ENCODE results near the gene PLIN4.
A peak's percentile ranks its signal among the peaks of the same experiment; 100 is the strongest.

The PLIN4 gene

DNA sequence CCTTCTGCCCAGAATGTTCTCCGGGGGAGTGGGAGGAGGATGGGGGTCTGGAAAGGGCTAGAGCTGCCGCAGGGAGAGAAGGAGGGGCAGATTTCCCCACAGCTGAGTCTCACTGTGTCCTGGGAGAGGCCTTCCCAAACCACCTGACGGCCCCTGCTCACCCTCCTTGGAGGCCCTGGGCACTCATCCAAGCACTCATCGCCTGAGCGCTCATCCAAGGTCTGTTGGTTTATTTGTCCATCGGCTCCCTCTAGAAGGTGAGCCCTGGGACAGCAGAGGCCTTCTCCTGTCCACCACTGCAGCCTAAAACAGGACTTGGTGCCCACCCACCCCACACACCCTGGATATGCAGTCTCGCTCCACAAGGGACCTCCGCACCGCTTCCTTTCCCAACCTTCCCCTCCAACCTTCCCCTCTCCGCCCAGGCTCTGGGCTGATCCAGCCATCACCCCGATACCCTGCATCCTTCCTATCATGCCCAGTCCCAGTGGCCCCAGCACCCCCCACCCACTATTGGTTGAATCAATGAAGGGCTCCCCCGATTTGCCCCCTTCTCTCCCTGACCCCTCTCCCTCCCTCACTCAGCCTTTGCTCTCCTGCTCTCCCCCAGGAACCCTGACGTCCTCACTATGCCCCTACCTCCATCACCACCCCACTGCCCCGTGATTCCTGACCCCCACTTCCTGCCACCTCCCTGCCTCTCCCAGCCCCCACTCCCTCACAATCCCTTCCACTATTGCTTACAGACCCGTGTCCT lies 62.4 kb downstream of the PLIN4 start:
- peak overlapping the region; percentile 75 for H3K9ac ChIP-seq (ENCODE audit: low read depth, low read length, poor library complexity)
- H3K27me3 ChIP-seq (ENCODE audit: control insufficient read depth in 3 of 3, insufficient read depth in 3 of 3, low read depth in 1 of 3, low read length in 3 of 3) = no peaks in the 10 kb centered on the region
- no peak overlapping the region for H2BK15ac ChIP-seq (ENCODE audit: low read length)
- WGBS, 2 donors (ENCODE audit: extremely low coverage in 2 of 2, insufficient read length in 2 of 2, insufficient replicate concordance in 1 of 2) = no CpG with 5 or more reads among the region's 15 CpGs
- H3K4me1 ChIP-seq (ENCODE audit: control insufficient read depth in 2 of 2, insufficient read depth in 1 of 2, low read depth in 1 of 2, low read length in 2 of 2) = peaks cover 8 to 15% of the 10 kb centered on the region in 2 donors
- peaks cover 6 to 33% of the 10 kb centered on the region in 2 donors for H3K36me3 ChIP-seq (replicated peaks in 1 of 2; ENCODE audit: control insufficient read depth in 2 of 2, insufficient read depth in 2 of 2, low read length in 2 of 2)
- H4K91ac ChIP-seq (ENCODE audit: low read depth, low read length, poor library complexity) = no peak overlapping the region
- H2BK12ac ChIP-seq (ENCODE audit: low read length) = no peak overlapping the region
- DNase-seq (ENCODE audit: low spot score) = no peak
- H3K27ac ChIP-seq (replicated peaks; ENCODE audit: low read length) = no peak overlapping the region
- H2AFZ ChIP-seq (ENCODE audit: low read length) = no peak overlapping the region
- no peak overlapping the region for H2BK120ac ChIP-seq (ENCODE audit: low read depth, low read length)
- peak overlapping the region; percentile 26 for H2AK5ac ChIP-seq (ENCODE audit: low read depth, low read length)
- H3K18ac ChIP-seq (ENCODE audit: low read length) = no peak overlapping the region
- no peak overlapping the region for H4K8ac ChIP-seq (ENCODE audit: low read depth, low read length)
- no peak overlapping the region for H3K4ac ChIP-seq (ENCODE audit: low read length)
- peaks cover 1% of the 10 kb centered on the region for H3K79me1 ChIP-seq (ENCODE audit: low read depth, low read length)
- H3K4me3 ChIP-seq (ENCODE audit: low read length in 2 of 2) = peak overlapping the region in 1 of 2 donors; percentile 84
- peak overlapping the region; percentile 29 for H3K4me2 ChIP-seq (ENCODE audit: insufficient read depth, low read length, poor library complexity, severe bottlenecking)
- H3K14ac ChIP-seq (ENCODE audit: low read length) = no peak overlapping the region
- no peak overlapping the region for H3K23ac ChIP-seq (ENCODE audit: low read depth, low read length, poor library complexity)
- H3K9me3 ChIP-seq (replicated peaks in 1 of 2; ENCODE audit: control insufficient read depth in 2 of 2, insufficient read depth in 1 of 2, low read depth in 1 of 2, low read length in 2 of 2) = no peaks in the 10 kb centered on the region
- H2BK5ac ChIP-seq (ENCODE audit: low read length) = peak overlapping the region; percentile 82

DNA sequence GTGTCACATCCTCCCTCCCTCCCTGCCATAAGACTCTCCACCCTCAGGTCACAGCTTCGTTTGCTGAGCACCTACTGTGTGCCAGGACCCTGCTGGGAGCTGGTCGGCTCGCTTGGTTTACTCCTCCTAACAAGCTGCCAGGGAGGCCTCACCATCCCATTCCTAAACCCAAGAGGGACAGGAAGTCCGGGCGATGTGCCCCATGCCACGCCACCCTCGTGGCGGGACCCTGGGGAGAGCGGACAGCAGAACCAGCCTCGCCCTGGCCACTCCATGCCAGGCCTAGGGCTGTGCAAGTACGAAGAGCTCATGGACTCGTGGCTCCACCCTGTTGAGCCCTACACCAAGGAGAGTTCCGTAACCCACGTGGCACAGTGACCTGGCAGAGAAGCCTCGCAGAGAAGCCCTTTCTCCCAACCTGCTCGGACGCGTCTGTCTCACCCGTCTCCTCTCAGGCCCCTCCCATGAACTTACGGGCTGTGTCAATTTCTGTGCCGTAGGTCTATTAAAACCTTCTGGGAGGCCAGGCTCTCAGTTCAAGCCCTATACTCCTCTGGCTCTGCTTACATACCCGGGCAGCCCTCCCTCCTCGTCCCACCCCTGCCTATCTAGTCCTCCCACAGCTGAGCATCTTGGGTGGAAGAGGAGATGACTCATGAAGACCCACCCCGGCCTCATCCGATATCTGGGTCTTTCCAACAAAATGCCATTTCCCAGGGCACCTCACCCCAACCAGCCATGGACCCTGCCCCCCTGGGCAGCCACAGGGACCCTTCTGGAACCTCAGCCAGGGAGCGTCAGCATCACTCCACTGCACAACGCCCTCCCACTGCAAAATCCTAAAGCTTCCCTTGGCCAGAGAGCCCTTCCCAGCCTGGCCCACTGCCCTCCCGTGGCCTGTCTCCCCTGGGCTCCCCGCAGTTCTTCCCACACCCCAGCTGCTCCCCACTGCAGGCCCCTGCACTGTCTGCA lies 63.3 kb downstream of the PLIN4 start:
- no peak overlapping the region for H2BK15ac ChIP-seq (ENCODE audit: low read length)
- no peak overlapping the region for H2AFZ ChIP-seq (ENCODE audit: low read length)
- H3K4me1 ChIP-seq (ENCODE audit: control insufficient read depth in 2 of 2, insufficient read depth in 1 of 2, low read depth in 1 of 2, low read length in 2 of 2) = peaks cover 8 to 15% of the 10 kb centered on the region in 2 donors
- H3K14ac ChIP-seq (ENCODE audit: low read length) = no peak overlapping the region
- WGBS, 2 donors (ENCODE audit: extremely low coverage in 2 of 2, insufficient read length in 2 of 2, insufficient replicate concordance in 1 of 2) = no CpG with 5 or more reads among the region's 29 CpGs
- H4K8ac ChIP-seq (ENCODE audit: low read depth, low read length) = no peak overlapping the region
- no peak overlapping the region for H3K4ac ChIP-seq (ENCODE audit: low read length)
- no peak overlapping the region for H3K4me2 ChIP-seq (ENCODE audit: insufficient read depth, low read length, poor library complexity, severe bottlenecking)
- peaks cover 1% of the 10 kb centered on the region for H3K79me1 ChIP-seq (ENCODE audit: low read depth, low read length)
- peaks cover 6 to 37% of the 10 kb centered on the region in 2 donors for H3K36me3 ChIP-seq (replicated peaks in 1 of 2; ENCODE audit: control insufficient read depth in 2 of 2, insufficient read depth in 2 of 2, low read length in 2 of 2)
- no peak overlapping the region for H2BK12ac ChIP-seq (ENCODE audit: low read length)
- no peak for DNase-seq (ENCODE audit: low spot score)
- no peak overlapping the region for H3K27ac ChIP-seq (replicated peaks; ENCODE audit: low read length)
- H3K27me3 ChIP-seq (ENCODE audit: control insufficient read depth in 3 of 3, insufficient read depth in 3 of 3, low read depth in 1 of 3, low read length in 3 of 3) = no peaks in the 10 kb centered on the region
- H4K91ac ChIP-seq (ENCODE audit: low read depth, low read length, poor library complexity) = peak overlapping the region; percentile 68
- peak overlapping the region; percentile 46 for H2BK5ac ChIP-seq (ENCODE audit: low read length)
- H2BK120ac ChIP-seq (ENCODE audit: low read depth, low read length) = no peak overlapping the region
- peak overlapping the region; percentile 27 for H3K18ac ChIP-seq (ENCODE audit: low read length)
- no peak overlapping the region for H3K23ac ChIP-seq (ENCODE audit: low read depth, low read length, poor library complexity)
- peak overlapping the region; percentile 66 for H3K9ac ChIP-seq (ENCODE audit: low read depth, low read length, poor library complexity)
- peak overlapping the region; percentile 86 for H2AK5ac ChIP-seq (ENCODE audit: low read depth, low read length)
- H3K4me3 ChIP-seq (ENCODE audit: low read length in 2 of 2) = no peak overlapping the region
- no peaks in the 10 kb centered on the region for H3K9me3 ChIP-seq (replicated peaks in 1 of 2; ENCODE audit: control insufficient read depth in 2 of 2, insufficient read depth in 1 of 2, low read depth in 1 of 2, low read length in 2 of 2)

DNA sequence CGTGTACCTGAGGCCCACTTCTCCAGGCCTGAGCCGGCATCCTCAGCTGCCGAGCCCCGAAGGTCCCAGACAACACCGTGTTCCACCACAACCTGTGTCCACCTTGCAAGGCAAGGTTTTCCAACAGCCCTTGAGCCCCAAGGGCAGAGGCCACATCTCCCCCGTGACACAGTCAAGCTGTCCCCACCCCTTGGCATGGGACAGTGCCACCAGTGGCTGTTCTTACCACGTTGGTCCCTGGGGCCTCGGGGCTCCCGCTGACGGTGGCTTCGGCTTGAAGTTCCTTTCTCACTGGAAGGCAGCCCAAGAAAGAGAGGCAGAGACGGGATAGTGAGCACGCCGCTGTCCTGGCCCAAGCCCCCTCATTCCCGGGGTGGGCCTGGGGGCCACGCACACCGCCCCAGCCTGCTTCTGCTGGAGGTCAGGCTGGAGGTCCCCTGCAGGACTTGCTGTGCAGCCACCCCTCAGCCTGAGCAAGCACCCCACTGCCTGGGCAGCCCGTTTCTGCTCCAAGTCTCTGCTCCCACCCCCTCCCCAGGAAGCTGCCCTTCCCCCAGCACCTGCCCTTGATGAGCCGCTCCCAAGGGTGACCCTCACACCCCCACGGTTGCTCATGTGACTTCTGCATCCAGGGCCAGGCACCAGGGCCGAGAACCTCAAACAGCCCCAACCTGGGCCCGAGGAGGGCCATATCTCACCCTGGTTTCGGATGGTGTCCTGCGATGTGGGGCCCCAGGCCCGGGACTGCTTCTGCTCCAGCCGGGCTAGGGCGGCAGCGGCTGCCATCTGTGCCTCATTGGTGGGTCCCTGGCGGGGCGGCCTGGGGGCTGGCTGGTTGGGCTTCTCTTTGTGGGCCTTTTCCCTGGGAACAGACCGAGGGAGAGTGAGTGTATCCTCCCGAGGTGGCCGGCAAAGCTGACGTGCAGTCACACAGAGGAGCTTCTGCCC lies 64.8 kb downstream of the PLIN4 start:
- Histone ChIP-seq H3K9me3 (replicated peaks in 1 of 2; ENCODE audit: control insufficient read depth in 2 of 2, insufficient read depth in 1 of 2, low read depth in 1 of 2, low read length in 2 of 2) (no peaks in the 10 kb centered on the region), H3K4me1 (ENCODE audit: control insufficient read depth in 2 of 2, insufficient read depth in 1 of 2, low read depth in 1 of 2, low read length in 2 of 2) (peaks cover 10 to 15% of the 10 kb centered on the region in 2 donors), H4K91ac (ENCODE audit: low read depth, low read length, poor library complexity) (no peak overlapping the region), H4K8ac (ENCODE audit: low read depth, low read length) (no peak overlapping the region), H3K14ac (ENCODE audit: low read length) (no peak overlapping the region), H3K23ac (ENCODE audit: low read depth, low read length, poor library complexity) (peak overlapping the region; percentile 69), H3K4me2 (ENCODE audit: insufficient read depth, low read length, poor library complexity, severe bottlenecking) (no peak overlapping the region), H3K9ac (ENCODE audit: low read depth, low read length, poor library complexity) (peak overlapping the region; percentile 68), H2BK120ac (ENCODE audit: low read depth, low read length) (no peak overlapping the region), H2AK5ac (ENCODE audit: low read depth, low read length) (peak overlapping the region; percentile 72), H2AFZ (ENCODE audit: low read length) (no peak overlapping the region), H3K4me3 (ENCODE audit: low read length in 2 of 2) (no peak overlapping the region), H3K27me3 (ENCODE audit: control insufficient read depth in 3 of 3, insufficient read depth in 3 of 3, low read depth in 1 of 3, low read length in 3 of 3) (no peaks in the 10 kb centered on the region), H2BK12ac (ENCODE audit: low read length) (peak overlapping the region; percentile 46), H3K27ac (replicated peaks; ENCODE audit: low read length) (no peak overlapping the region), H2BK15ac (ENCODE audit: low read length) (no peak overlapping the region), H3K4ac (ENCODE audit: low read length) (no peak overlapping the region), H3K18ac (ENCODE audit: low read length) (peak overlapping the region; percentile 41), H3K36me3 (replicated peaks in 1 of 2; ENCODE audit: control insufficient read depth in 2 of 2, insufficient read depth in 2 of 2, low read length in 2 of 2) (peaks cover 16 to 50% of the 10 kb centered on the region in 2 donors), H2BK5ac (ENCODE audit: low read length) (peak overlapping the region; percentile 46), H3K79me1 (ENCODE audit: low read depth, low read length) (peaks cover 1% of the 10 kb centered on the region)
- no CpG with 5 or more reads among the region's 34 CpGs for WGBS, 2 donors (ENCODE audit: extremely low coverage in 2 of 2, insufficient read length in 2 of 2, insufficient replicate concordance in 1 of 2)
- DNase-seq (ENCODE audit: low spot score) = no peak

All from neuronal stem cell (in vitro differentiated cells).